Measurements from ENCODE around the gene DNAJB9.

DNAJB9 gene

DNA sequence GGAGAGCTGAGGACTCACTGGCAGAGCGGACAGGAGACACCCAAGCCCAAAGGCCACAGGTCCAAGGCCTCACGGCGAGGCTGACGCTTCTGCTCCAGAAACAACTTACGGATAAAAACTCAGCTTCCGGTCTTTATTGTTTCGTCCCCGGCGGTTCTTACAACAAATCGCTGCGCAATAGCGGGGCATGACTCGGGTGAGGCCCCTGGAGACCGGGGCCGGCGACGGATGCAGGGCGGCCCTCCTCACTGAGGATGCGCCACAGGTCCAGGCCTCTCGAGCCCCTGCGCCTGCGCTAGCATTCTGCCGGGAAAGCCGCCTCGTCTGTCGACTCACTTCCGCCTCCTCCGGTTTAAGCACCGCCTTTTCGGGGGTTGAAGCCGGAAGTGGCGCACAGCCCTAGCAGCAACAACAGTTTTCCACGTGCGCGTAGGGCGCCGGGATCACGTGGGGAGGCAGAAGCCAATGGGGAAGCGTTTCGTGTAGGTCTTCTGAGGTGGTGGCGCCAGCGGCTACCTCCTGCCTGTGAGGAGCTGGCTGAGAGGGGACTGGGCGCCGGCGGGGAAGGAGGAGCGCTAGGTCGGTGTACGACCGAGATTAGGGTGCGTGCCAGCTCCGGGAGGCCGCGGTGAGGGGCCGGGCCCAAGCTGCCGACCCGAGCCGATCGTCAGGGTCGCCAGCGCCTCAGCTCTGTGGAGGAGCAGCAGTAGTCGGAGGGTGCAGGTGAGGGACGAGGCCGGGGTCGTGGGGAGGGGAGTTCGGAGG lies at the start of gene DNAJB9, which contains the start of gene THAP5:
TSS of gene DNAJB9 (plus strand) at position 494 of the 765 bp plus-strand sequence. CDS start 1,853 bp downstream, outside the sequence.
TSS of gene THAP5 (minus strand) at position 326 of the 765 bp plus-strand sequence. CDS start at position 189, 137 bp downstream.
- H2AFZ ChIP-seq (ENCODE audit: low read depth, low read length, severe bottlenecking), result peak within 1 kb of the TSS; percentile 81
- no peaks in the 10 kb centered on the region for H3K9me2 ChIP-seq (replicated peaks; ENCODE audit: insufficient read depth, low read length)
- peak within 1 kb of the TSS; percentile 85 for H3K4me3 ChIP-seq (ENCODE audit: insufficient read depth, low read length, poor library complexity, severe bottlenecking)
- no peaks in the 10 kb centered on the region for H3K27me3 ChIP-seq (ENCODE audit: low read length)
- no peaks in the 10 kb centered on the region for H3K9me3 ChIP-seq (ENCODE audit: insufficient read depth, low read length)
- H3K4me2 ChIP-seq (ENCODE audit: low read depth, low read length, poor library complexity, severe bottlenecking), result peak within 1 kb of the TSS; percentile 92
- H3K36me3 ChIP-seq (ENCODE audit: low read length), result peaks cover 38% of the 10 kb centered on the region; the same call in 1 of the 2 replicates
- H3F3A ChIP-seq (ENCODE audit: insufficient read depth), result 0 out of 2 replicates have a peak, but pooled peaks cover 3% of the 10 kb centered on the region
- peak within 1 kb of the TSS; percentile 89 for H3K27ac ChIP-seq (ENCODE audit: low read depth, low read length)
- TF ChIP-seq EZH2phosphoT487 (conservative IDR thresholded peaks at IDR 0.05; ENCODE audit: low read length), result no peak
- H3K9ac ChIP-seq (ENCODE audit: low read length), result peak within 1 kb of the TSS; percentile 93
- peaks cover 70% of the 10 kb centered on the region for H3K79me2 ChIP-seq (ENCODE audit: insufficient read depth, low read length)
- no peaks in the 10 kb centered on the region for H4K20me1 ChIP-seq (ENCODE audit: low read depth, low read length)

DNA sequence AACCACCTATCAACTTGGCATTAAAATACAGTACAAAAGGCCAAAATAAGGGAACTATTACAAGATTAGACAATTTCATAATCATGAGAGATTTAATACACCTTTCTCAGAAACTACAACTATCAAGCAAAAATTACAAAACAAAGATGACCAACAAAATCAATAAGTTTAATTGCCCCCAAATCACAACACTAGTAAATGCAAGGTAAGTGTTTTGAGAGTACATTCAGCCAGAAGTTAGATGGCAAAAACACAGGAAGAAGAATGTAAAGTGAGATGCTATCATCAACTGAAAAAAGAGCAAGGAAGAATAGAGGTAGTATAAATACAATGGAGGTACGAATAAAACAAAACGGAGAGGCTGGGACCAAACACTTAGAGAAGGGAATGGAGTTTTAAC lies 46.9 kb upstream of the DNAJB9 start:
- peaks cover 62% of the 10 kb centered on the region for H3K79me2 ChIP-seq (ENCODE audit: insufficient read depth, low read length)
- no peaks in the 10 kb centered on the region for H3K27me3 ChIP-seq (ENCODE audit: low read length)
- peak overlapping the region; percentile 77 for H3K4me2 ChIP-seq (ENCODE audit: low read depth, low read length, poor library complexity, severe bottlenecking)
- H3F3A ChIP-seq (ENCODE audit: insufficient read depth), result peaks cover 16% of the 10 kb centered on the region; the same call in 1 of the 2 replicates
- no peaks in the 10 kb centered on the region for H4K20me1 ChIP-seq (ENCODE audit: low read depth, low read length)
- no peak overlapping the region for H3K27ac ChIP-seq (ENCODE audit: low read depth, low read length)
- no peaks in the 10 kb centered on the region for H3K36me3 ChIP-seq (ENCODE audit: low read length)
- no peak overlapping the region for H2AFZ ChIP-seq (ENCODE audit: low read depth, low read length, severe bottlenecking)
- TF ChIP-seq CTCF (IDR thresholded peaks at IDR 0.05; ENCODE audit: insufficient read depth, low read length, poor library complexity, severe bottlenecking), result no peak
- TF ChIP-seq EZH2phosphoT487 (conservative IDR thresholded peaks at IDR 0.05; ENCODE audit: low read length), result no peak
- H3K9me3 ChIP-seq (ENCODE audit: insufficient read depth, low read length), result no peaks in the 10 kb centered on the region
- H3K4me3 ChIP-seq (ENCODE audit: insufficient read depth, low read length, poor library complexity, severe bottlenecking), result no peak overlapping the region
- no peak overlapping the region for H3K9ac ChIP-seq (ENCODE audit: low read length)
- no peaks in the 10 kb centered on the region for H3K9me2 ChIP-seq (replicated peaks; ENCODE audit: insufficient read depth, low read length)

DNA sequence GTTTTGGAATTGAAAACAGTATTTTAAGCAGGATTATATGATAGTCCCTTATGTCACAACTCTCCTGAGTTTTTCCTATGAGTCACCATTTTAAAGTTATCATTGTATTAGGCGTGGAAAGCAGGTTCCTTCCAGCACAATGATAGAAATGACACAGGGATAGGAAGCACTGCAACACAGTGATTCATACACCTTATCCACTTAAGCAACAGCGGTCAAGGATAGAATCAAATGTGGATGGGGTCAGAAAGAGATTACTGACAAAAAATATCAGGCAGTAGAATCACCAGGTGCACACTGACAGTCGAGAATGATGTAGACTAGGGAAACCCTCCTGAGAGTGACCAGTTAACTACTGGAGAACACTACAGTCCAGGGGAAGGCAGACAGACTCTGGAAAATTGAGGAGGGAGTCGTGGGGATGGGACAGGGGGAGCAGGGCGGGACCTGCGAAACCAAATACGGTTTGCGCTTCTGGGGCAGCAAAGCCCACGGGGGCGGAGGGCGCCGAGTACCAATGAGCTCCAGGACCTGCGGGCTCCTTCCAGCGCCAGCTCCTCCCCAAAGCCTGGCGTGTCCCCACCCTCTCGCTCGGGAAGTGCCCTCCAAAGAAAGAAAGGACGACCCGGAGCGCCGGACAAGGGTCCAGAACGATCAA lies 44.2 kb upstream of the DNAJB9 start:
- Histone ChIP-seq H3K9me3 (ENCODE audit: insufficient read depth, low read length) (no peaks in the 10 kb centered on the region), H2AFZ (ENCODE audit: low read depth, low read length, severe bottlenecking) (peak overlapping the region; percentile 17), H3K27me3 (ENCODE audit: low read length) (no peaks in the 10 kb centered on the region), H3K27ac (ENCODE audit: low read depth, low read length) (peak overlapping the region; percentile 42), H3K4me2 (ENCODE audit: low read depth, low read length, poor library complexity, severe bottlenecking) (peak overlapping the region; percentile 77), H3K79me2 (ENCODE audit: insufficient read depth, low read length) (peaks cover 47% of the 10 kb centered on the region), H3F3A (ENCODE audit: insufficient read depth) (peaks cover 16% of the 10 kb centered on the region; the same call in 1 of the 2 replicates), H3K9ac (ENCODE audit: low read length) (peak overlapping the region; percentile 76), H3K9me2 (replicated peaks; ENCODE audit: insufficient read depth, low read length) (no peaks in the 10 kb centered on the region), H4K20me1 (ENCODE audit: low read depth, low read length) (no peaks in the 10 kb centered on the region), H3K4me3 (ENCODE audit: insufficient read depth, low read length, poor library complexity, severe bottlenecking) (peak overlapping the region; percentile 78), H3K36me3 (ENCODE audit: low read length) (no peaks in the 10 kb centered on the region)
- no peak for TF ChIP-seq CTCF (IDR thresholded peaks at IDR 0.05; ENCODE audit: insufficient read depth, low read length, poor library complexity, severe bottlenecking)
- no peak for TF ChIP-seq EZH2phosphoT487 (conservative IDR thresholded peaks at IDR 0.05; ENCODE audit: low read length)

Data from SU-DHL-6 (cell line).